MM.1S (cell line): ENCODE measurements around the gene GPR137B.

ENCODE experiments used
- DNase-seq: peaks from one replicate; pipeline ENCODE4 v3.0.0-alpha.2; 2015
- H2AFZ ChIP-seq: fragments of 300-600 bp; sonication (generic); 2 replicates; pipeline ENCODE4 v1.6.0; 2016; ENCODE audit warnings: antibody characterized with exemption, low read length
- H3F3A ChIP-seq: fragments of 300-600 bp; sonication (generic); 2 replicates; pipeline ENCODE4 v1.6.1; 2016; ENCODE audit warnings: mild to moderate bottlenecking, antibody characterized with exemption, low read length, moderate library complexity, mixed read lengths; ENCODE audit not compliant: insufficient read depth
- H3K27ac ChIP-seq: fragments of 300-600 bp; sonication (generic); 2 replicates; pipeline ENCODE4 v1.5.1; 2016; ENCODE audit warnings: mild to moderate bottlenecking, low read length
- H3K27me3 ChIP-seq: fragments of 300-600 bp; sonication (generic); replicated peaks from 2 replicates; pipeline ENCODE4 v1.6.0; 2016; ENCODE audit warnings: low read length; ENCODE audit not compliant: insufficient read depth
- H3K36me3 ChIP-seq: fragments of 300-600 bp; sonication (generic); replicated peaks from 2 replicates; pipeline ENCODE4 v1.6.1; 2016; ENCODE audit warnings: mild to moderate bottlenecking, low read length, mixed read lengths; ENCODE audit not compliant: insufficient read depth
- H3K4me1 ChIP-seq: fragments of 300-600 bp; sonication (generic); 2 replicates; pipeline ENCODE4 v1.6.1; 2016; ENCODE audit warnings: low read length, mixed read lengths
- H3K4me2 ChIP-seq: fragments of 300-600 bp; sonication (generic); 2 replicates; pipeline ENCODE4 v1.6.0; 2016; ENCODE audit warnings: low read depth, low read length
- H3K4me3 ChIP-seq: fragments of 300-600 bp; sonication (generic); 2 replicates; pipeline ENCODE4 v1.5.1; 2016; ENCODE audit warnings: low read length, mixed read lengths
- H3K79me2 ChIP-seq: fragments of 300-600 bp; sonication (generic); 2 replicates; pipeline ENCODE4 v1.6.1; 2016; ENCODE audit warnings: mixed run types, low read length, mixed read lengths
- H3K9ac ChIP-seq: fragments of 300-600 bp; sonication (generic); 2 replicates; pipeline ENCODE4 v1.6.1; 2016; ENCODE audit warnings: low read length, mixed read lengths
- H3K9me2 ChIP-seq: fragments of 300-600 bp; sonication (generic); replicated peaks from 2 replicates; pipeline ENCODE4 v1.6.1; 2016; ENCODE audit warnings: mild to moderate bottlenecking, low read length, mixed read lengths; ENCODE audit not compliant: insufficient read depth
- H3K9me3 ChIP-seq: fragments of 300-600 bp; sonication (generic); replicated peaks from 2 replicates; pipeline ENCODE4 v1.6.1; 2016; ENCODE audit warnings: mild to moderate bottlenecking, low read length, mixed read lengths; ENCODE audit not compliant: insufficient read depth
- H4K20me1 ChIP-seq: fragments of 300-600 bp; sonication (generic); 2 replicates; pipeline ENCODE4 v1.6.1; 2016; ENCODE audit warnings: mild to moderate bottlenecking, low read length, moderate library complexity, mixed read lengths; ENCODE audit not compliant: insufficient read depth
- EZH2 ChIP-seq: fragments of 300-600 bp; sonication (generic); optimal IDR thresholded peaks from 2 replicates; pipeline ENCODE3; 2017; ENCODE audit warnings: low read depth, mild to moderate bottlenecking, antibody characterized with exemption, low read length, mixed read lengths
- EZH2phosphoT487 ChIP-seq: fragments of 300-600 bp; sonication (generic); IDR thresholded peaks from 2 replicates; pipeline ENCODE4 v1.6.1; 2018; ENCODE audit warnings: antibody characterized with exemption, low read length
- TF ChIP-seq, protein P1 (sequence below): fragments of 300-600 bp; sonication (generic); IDR thresholded peaks from 2 replicates; pipeline ENCODE4 v1.5.1; 2016; ENCODE audit warnings: antibody characterized with exemption, low read length, mixed read lengths

GPR137B gene

DNA sequence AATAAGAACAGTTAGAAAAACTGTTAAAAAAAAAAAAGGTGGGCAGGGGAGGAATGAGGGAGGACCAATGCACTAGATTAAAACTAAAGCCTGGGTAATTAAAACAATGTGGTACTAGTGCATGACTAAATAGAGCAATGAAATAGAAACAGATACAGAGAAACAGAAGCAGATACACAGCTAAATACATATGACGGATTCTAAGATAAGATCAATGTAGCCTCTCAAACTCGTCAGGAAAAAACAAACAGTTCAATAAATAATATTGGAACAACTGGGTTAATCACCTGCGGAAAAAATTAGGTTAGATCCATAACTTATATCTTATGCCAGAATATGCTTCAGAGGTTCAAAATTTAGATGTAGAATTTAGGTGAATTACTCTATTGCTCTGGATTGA is 71.2 kb downstream of the GPR137B start:
- H3K4me2 ChIP-seq: no peak overlapping the region
- H3K9ac ChIP-seq: no peak overlapping the region
- no peak overlapping the region for H3K4me3 ChIP-seq
- H3K36me3 ChIP-seq: no peaks in the 10 kb centered on the region
- H3F3A ChIP-seq: no peaks in the 10 kb centered on the region
- H3K9me2 ChIP-seq: no peaks in the 10 kb centered on the region
- no peaks in the 10 kb centered on the region for H3K4me1 ChIP-seq
- no peaks in the 10 kb centered on the region for H3K79me2 ChIP-seq
- H3K27ac ChIP-seq: no peak overlapping the region
- no peak overlapping the region for H2AFZ ChIP-seq
- no peaks in the 10 kb centered on the region for H4K20me1 ChIP-seq
- H3K9me3 ChIP-seq: no peaks in the 10 kb centered on the region
- no peak for DNase-seq
- TF ChIP-seq, protein P1, sequence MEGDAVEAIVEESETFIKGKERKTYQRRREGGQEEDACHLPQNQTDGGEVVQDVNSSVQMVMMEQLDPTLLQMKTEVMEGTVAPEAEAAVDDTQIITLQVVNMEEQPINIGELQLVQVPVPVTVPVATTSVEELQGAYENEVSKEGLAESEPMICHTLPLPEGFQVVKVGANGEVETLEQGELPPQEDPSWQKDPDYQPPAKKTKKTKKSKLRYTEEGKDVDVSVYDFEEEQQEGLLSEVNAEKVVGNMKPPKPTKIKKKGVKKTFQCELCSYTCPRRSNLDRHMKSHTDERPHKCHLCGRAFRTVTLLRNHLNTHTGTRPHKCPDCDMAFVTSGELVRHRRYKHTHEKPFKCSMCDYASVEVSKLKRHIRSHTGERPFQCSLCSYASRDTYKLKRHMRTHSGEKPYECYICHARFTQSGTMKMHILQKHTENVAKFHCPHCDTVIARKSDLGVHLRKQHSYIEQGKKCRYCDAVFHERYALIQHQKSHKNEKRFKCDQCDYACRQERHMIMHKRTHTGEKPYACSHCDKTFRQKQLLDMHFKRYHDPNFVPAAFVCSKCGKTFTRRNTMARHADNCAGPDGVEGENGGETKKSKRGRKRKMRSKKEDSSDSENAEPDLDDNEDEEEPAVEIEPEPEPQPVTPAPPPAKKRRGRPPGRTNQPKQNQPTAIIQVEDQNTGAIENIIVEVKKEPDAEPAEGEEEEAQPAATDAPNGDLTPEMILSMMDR: no peak
- TF ChIP-seq EZH2 (no peak), EZH2phosphoT487 (no peak)
- H3K27me3 ChIP-seq: no peaks in the 10 kb centered on the region

DNA sequence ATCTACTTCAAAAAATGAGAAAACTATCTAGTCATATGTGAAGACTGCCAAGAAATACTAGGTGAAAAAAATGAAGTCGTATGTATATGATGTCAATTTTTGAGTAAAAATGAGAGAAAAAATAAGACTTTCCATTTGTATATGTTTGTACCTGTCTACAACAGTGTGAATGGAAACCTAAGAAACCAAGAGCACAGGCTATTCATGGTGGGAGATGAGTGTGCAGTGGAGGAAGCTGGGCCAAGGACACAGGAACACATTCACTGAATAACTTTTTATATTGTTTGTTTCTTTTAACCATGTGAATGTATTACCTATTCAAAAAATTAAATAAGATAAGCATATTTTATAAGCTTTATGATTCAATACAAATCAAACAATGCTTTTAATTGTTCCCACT is 72.4 kb downstream of the GPR137B start:
- no peak for DNase-seq
- no peaks in the 10 kb centered on the region for H3K27me3 ChIP-seq
- H3K79me2 ChIP-seq: no peaks in the 10 kb centered on the region
- H3K36me3 ChIP-seq: no peaks in the 10 kb centered on the region
- no peak overlapping the region for H3K4me3 ChIP-seq
- no peaks in the 10 kb centered on the region for H3F3A ChIP-seq
- no peak overlapping the region for H3K9ac ChIP-seq
- H3K9me3 ChIP-seq: no peaks in the 10 kb centered on the region
- H3K4me1 ChIP-seq: no peaks in the 10 kb centered on the region
- no peaks in the 10 kb centered on the region for H3K9me2 ChIP-seq
- H3K4me2 ChIP-seq: no peak overlapping the region
- TF ChIP-seq EZH2phosphoT487 (no peak), EZH2 (no peak)
- TF ChIP-seq, protein P1: no peak
- no peak overlapping the region for H3K27ac ChIP-seq
- no peaks in the 10 kb centered on the region for H4K20me1 ChIP-seq
- no peak overlapping the region for H2AFZ ChIP-seq

DNA sequence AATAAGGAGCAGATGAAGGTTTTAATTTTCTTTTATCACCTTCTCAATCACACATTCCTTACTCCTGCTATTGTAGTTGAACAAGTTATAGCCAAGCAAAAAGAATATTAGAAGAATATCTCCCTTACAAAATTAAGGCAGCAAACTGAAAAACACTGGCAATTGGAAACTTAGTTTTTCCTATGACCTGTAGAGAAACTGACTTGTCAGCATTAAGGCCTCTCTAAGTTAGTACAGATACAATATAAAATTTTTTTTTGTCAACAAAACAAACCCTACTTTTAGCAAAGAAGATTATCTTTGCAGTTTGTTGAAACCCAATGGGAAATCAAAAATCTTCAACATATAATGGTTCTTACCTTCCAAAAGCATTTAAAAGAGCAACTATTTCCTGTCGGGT is 78.1 kb downstream of the GPR137B start:
- no peaks in the 10 kb centered on the region for H3K36me3 ChIP-seq
- DNase-seq: no peak
- no peaks in the 10 kb centered on the region for H3K79me2 ChIP-seq
- H4K20me1 ChIP-seq: no peaks in the 10 kb centered on the region
- H2AFZ ChIP-seq: no peak overlapping the region
- H3F3A ChIP-seq: no peaks in the 10 kb centered on the region
- H3K4me3 ChIP-seq: no peak overlapping the region
- no peaks in the 10 kb centered on the region for H3K9me3 ChIP-seq
- H3K4me1 ChIP-seq: no peaks in the 10 kb centered on the region
- H3K27ac ChIP-seq: no peak overlapping the region
- H3K27me3 ChIP-seq: no peaks in the 10 kb centered on the region
- TF ChIP-seq EZH2 (no peak), EZH2phosphoT487 (no peak)
- TF ChIP-seq, protein P1: no peak
- no peaks in the 10 kb centered on the region for H3K9me2 ChIP-seq
- no peak overlapping the region for H3K4me2 ChIP-seq
- no peak overlapping the region for H3K9ac ChIP-seq

DNA sequence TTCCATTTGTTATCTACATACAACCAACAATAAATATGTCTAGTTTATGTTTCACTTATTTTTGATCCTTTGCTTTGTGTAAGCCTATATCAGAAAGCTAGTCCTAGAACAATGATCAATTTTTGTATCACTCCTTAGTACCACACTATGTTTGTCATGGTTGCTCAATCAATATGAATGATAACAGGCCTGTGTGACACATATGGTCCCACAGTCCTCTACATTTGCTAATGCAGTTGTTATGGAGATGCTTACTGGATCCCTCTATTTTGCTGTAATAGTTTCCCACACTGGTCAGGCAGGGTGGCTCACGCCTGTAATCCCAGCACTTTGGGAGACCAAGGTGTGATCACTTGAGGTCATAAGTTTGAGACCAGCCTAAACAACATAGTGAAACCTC is 80.3 kb downstream of the GPR137B start:
- H4K20me1 ChIP-seq: no peaks in the 10 kb centered on the region
- no peaks in the 10 kb centered on the region for H3K9me2 ChIP-seq
- no peaks in the 10 kb centered on the region for H3K27me3 ChIP-seq
- no peaks in the 10 kb centered on the region for H3K79me2 ChIP-seq
- no peaks in the 10 kb centered on the region for H3K4me1 ChIP-seq
- no peaks in the 10 kb centered on the region for H3F3A ChIP-seq
- H3K4me3 ChIP-seq: no peak overlapping the region
- H3K36me3 ChIP-seq: no peaks in the 10 kb centered on the region
- TF ChIP-seq, protein P1: no peak
- TF ChIP-seq EZH2: no peak
- TF ChIP-seq EZH2phosphoT487: no peak
- H3K27ac ChIP-seq: no peak overlapping the region
- no peak for DNase-seq
- H3K4me2 ChIP-seq: no peak overlapping the region
- H3K9me3 ChIP-seq: no peaks in the 10 kb centered on the region
- no peak overlapping the region for H2AFZ ChIP-seq
- no peak overlapping the region for H3K9ac ChIP-seq
